HL-60 (cell line): ENCODE data around the gene SMURF1.

ENCODE experiments used
- DNase-seq, 2 experiments: peaks; one replicate each; pipeline ENCODE4 v3.0.0-alpha.2; 2010 to 2020; ENCODE audit warnings: low read depth in 1 of 2, low spot score in 1 of 2
- H3K27ac ChIP-seq: fragments of 250-450 bp; sonication (Bioruptor Pico); replicated peaks from 2 replicates; pipeline ENCODE4 v1.5.1; 2020; ENCODE audit warnings: mild to moderate bottlenecking, moderate library complexity
- H3K27me3 ChIP-seq: fragments of 250-450 bp; sonication (Bioruptor Pico); 2 replicates; pipeline ENCODE4 v1.5.1; 2021; ENCODE audit warnings: mild to moderate bottlenecking, moderate library complexity; ENCODE audit not compliant: insufficient read depth, poor library complexity, severe bottlenecking
- H3K4me3 ChIP-seq: replicated peaks from 2 replicates; pipeline ENCODE4 v1.5.1; 2011; ENCODE audit warnings: mild to moderate bottlenecking, control low read depth, low read length; ENCODE audit not compliant: insufficient read depth
- GABPA ChIP-seq: IDR thresholded peaks from 2 replicates; pipeline ENCODE4 v1.6.1; 2012; ENCODE audit warnings: low read depth
- POLR2AphosphoS5 ChIP-seq: IDR thresholded peaks from 2 replicates; pipeline ENCODE4 v1.6.1; 2012; ENCODE audit warnings: low read depth
- SPI1 ChIP-seq: IDR thresholded peaks from 2 replicates; pipeline ENCODE4 v1.6.1; 2012; ENCODE audit warnings: low read depth, mild to moderate bottlenecking, borderline replicate concordance
- TF ChIP-seq, protein P1 (sequence below): IDR thresholded peaks from one replicate; pipeline ENCODE4 v1.5.1; 2011; ENCODE audit warnings: low read length, control low read depth, inconsistent platforms; ENCODE audit not compliant: insufficient read depth
- TF ChIP-seq, protein P2 (sequence below): IDR thresholded peaks from 2 replicates; pipeline ENCODE4 v1.6.1; 2012; ENCODE audit warnings: low read depth; ENCODE audit not compliant: insufficient replicate concordance

The SMURF1 gene

DNA sequence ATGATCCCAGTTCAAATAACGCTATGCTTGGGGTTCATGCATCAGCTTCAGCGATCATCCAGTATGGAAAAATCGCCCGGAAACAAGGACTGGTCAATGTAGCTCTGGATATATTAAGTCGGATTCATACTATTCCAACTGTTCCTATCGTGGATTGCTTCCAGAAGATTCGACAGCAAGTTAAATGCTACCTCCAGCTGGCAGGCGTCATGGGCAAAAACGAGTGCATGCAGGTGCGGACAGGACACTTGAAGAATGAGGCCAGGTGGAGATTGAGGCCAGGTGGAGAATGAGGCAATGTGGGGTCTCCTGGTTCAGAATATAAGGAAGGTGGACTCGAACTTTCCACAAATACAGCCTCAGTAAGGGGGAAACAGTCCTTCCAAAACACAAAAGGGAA is 159.8 kb downstream of the SMURF1 start:
- Histone ChIP-seq H3K27me3 (no peaks in the 10 kb centered on the region), H3K27ac (no peak overlapping the region), H3K4me3 (no peak overlapping the region)
- TF ChIP-seq, protein P1, sequence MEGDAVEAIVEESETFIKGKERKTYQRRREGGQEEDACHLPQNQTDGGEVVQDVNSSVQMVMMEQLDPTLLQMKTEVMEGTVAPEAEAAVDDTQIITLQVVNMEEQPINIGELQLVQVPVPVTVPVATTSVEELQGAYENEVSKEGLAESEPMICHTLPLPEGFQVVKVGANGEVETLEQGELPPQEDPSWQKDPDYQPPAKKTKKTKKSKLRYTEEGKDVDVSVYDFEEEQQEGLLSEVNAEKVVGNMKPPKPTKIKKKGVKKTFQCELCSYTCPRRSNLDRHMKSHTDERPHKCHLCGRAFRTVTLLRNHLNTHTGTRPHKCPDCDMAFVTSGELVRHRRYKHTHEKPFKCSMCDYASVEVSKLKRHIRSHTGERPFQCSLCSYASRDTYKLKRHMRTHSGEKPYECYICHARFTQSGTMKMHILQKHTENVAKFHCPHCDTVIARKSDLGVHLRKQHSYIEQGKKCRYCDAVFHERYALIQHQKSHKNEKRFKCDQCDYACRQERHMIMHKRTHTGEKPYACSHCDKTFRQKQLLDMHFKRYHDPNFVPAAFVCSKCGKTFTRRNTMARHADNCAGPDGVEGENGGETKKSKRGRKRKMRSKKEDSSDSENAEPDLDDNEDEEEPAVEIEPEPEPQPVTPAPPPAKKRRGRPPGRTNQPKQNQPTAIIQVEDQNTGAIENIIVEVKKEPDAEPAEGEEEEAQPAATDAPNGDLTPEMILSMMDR = no peak
- no peak for TF ChIP-seq POLR2AphosphoS5
- TF ChIP-seq SPI1 = no peak
- no peak for TF ChIP-seq GABPA
- TF ChIP-seq, protein P2, sequence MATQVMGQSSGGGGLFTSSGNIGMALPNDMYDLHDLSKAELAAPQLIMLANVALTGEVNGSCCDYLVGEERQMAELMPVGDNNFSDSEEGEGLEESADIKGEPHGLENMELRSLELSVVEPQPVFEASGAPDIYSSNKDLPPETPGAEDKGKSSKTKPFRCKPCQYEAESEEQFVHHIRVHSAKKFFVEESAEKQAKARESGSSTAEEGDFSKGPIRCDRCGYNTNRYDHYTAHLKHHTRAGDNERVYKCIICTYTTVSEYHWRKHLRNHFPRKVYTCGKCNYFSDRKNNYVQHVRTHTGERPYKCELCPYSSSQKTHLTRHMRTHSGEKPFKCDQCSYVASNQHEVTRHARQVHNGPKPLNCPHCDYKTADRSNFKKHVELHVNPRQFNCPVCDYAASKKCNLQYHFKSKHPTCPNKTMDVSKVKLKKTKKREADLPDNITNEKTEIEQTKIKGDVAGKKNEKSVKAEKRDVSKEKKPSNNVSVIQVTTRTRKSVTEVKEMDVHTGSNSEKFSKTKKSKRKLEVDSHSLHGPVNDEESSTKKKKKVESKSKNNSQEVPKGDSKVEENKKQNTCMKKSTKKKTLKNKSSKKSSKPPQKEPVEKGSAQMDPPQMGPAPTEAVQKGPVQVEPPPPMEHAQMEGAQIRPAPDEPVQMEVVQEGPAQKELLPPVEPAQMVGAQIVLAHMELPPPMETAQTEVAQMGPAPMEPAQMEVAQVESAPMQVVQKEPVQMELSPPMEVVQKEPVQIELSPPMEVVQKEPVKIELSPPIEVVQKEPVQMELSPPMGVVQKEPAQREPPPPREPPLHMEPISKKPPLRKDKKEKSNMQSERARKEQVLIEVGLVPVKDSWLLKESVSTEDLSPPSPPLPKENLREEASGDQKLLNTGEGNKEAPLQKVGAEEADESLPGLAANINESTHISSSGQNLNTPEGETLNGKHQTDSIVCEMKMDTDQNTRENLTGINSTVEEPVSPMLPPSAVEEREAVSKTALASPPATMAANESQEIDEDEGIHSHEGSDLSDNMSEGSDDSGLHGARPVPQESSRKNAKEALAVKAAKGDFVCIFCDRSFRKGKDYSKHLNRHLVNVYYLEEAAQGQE = no peak
- DNase-seq = no peak

DNA sequence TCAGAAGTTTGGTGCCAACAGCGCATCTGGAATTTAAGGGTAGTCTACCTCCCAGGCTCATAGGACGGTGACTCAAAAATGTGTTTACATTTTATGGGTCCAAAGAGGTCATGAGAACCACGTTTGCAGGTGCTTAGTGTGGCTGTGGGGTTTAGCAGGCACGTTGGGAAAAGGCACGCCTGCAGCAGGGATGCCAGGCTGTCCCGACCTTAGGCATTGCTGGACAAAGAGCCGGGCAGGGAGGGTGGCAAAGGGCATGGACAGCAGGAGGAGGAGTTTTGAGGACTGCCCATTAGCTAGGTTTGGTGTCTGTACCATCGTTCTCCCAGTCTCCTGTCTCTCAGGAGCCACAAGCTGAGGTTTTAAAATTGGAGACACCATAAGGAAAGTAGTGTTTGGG is 161.2 kb downstream of the SMURF1 start:
- Histone ChIP-seq H3K4me3 (no peak overlapping the region), H3K27me3 (no peaks in the 10 kb centered on the region), H3K27ac (no peak overlapping the region)
- TF ChIP-seq, protein P2 = no peak
- no peak for TF ChIP-seq SPI1
- TF ChIP-seq, protein P1 = no peak
- DNase-seq = no peak

DNA sequence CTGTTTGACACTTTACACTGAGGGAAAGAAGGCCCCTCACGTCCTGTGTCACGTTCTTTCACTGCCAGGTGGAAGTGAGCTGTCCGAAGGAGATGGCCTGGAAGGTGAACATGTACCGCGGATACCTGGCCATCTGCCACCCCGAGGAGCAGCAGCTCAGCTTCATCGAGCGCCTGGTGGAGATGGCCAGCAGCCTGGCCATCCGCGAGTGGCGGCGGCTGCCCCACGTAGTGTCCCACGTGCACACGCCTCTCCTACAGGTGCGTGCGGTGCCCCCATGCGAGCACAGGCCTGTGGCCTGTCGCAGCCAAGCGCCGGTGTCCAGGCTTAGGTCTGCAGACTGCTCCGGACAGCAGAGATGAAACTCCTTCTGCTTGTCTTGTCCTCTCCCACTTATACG is 162.2 kb downstream of the SMURF1 start:
- TF ChIP-seq POLR2AphosphoS5 (no peak), SPI1 (no peak), GABPA (no peak)
- TF ChIP-seq, protein P1 = no peak
- TF ChIP-seq, protein P2 = no peak
- DNase-seq = no peak
- H3K4me3 ChIP-seq = no peak overlapping the region
- no peak overlapping the region for H3K27ac ChIP-seq
- H3K27me3 ChIP-seq = no peaks in the 10 kb centered on the region
